ENCODE results near the gene TSC22D1.

Gene TSC22D1

DNA sequence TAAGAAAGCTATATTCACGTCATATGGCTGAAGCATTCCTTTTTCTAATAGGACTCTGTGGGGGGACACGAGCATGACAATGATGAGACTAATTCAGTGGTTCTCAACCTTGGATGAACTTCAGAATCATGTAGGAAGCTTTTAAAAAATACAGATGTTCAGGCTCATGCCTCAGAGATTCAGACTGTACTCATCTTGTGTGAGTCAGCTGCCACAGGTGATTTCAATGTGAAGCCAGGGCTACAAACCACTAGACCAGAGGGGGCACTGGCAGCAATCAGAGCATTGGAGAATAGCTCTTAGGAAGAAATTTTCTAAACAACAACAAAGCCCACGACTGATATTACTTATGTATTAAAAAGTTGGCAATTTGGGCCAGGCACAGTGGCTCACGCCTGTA lies 110.8 kb downstream of the TSC22D1 start:
- TF ChIP-seq SIN3A (IDR thresholded peaks at IDR 0.05; ENCODE audit: borderline replicate concordance, insufficient read depth, low read length) (no peak), REST (IDR thresholded peaks at IDR 0.05; ENCODE audit: insufficient read depth in 1 of 2, low read depth in 2 of 2, low read length in 2 of 2) (no peak), FOXP2 (optimal IDR thresholded peaks at IDR 0.05; ENCODE audit: borderline replicate concordance, extremely low read depth, extremely low read length, insufficient read depth) (no peak), TAF1 (IDR thresholded peaks at IDR 0.05; ENCODE audit: borderline replicate concordance, insufficient read depth, low read length) (no peak), POLR2AphosphoS5 (IDR thresholded peaks at IDR 0.05; ENCODE audit: low read depth, low read length) (no peak)

- TF ChIP-seq POLR2AphosphoS5 (IDR thresholded peaks at IDR 0.05; ENCODE audit: low read depth, low read length) (no peak), SIN3A (IDR thresholded peaks at IDR 0.05; ENCODE audit: borderline replicate concordance, insufficient read depth, low read length) (no peak), TAF1 (IDR thresholded peaks at IDR 0.05; ENCODE audit: borderline replicate concordance, insufficient read depth, low read length) (no peak), FOXP2 (optimal IDR thresholded peaks at IDR 0.05; ENCODE audit: borderline replicate concordance, extremely low read depth, extremely low read length, insufficient read depth) (no peak), REST (IDR thresholded peaks at IDR 0.05; ENCODE audit: insufficient read depth in 1 of 2, low read depth in 2 of 2, low read length in 2 of 2) (no peak)
These were observed 111.7 kb downstream of the TSC22D1 start for GRCh38 chr13:44464471-44464870.

DNA sequence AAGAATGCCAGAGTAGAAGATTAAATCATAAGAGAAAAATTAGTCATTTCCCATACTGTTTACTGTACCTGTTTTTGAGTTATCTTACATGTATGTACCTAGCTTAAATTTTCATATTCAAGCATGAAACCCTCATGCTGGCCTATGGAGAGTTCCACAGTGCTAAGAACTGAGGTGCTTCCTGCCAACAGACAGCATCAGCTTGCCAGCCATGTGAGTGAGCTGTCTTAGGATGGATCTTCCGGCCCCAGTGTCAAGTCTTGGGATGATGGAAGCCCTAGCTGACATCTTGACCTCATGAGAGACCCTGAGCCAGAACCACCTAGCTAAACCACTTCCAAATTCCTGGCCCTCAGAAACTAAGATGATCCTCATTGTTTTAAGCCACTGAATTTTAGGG lies 112.4 kb downstream of the TSC22D1 start:
- TF ChIP-seq FOXP2 (optimal IDR thresholded peaks at IDR 0.05; ENCODE audit: borderline replicate concordance, extremely low read depth, extremely low read length, insufficient read depth) (no peak), REST (IDR thresholded peaks at IDR 0.05; ENCODE audit: insufficient read depth in 1 of 2, low read depth in 2 of 2, low read length in 2 of 2) (no peak), POLR2AphosphoS5 (IDR thresholded peaks at IDR 0.05; ENCODE audit: low read depth, low read length) (no peak), TAF1 (IDR thresholded peaks at IDR 0.05; ENCODE audit: borderline replicate concordance, insufficient read depth, low read length) (no peak), SIN3A (IDR thresholded peaks at IDR 0.05; ENCODE audit: borderline replicate concordance, insufficient read depth, low read length) (no peak)

GRCh38 chr13:44459674-44460073 lies 116.5 kb downstream of the TSC22D1 start:
- no peak for TF ChIP-seq REST (IDR thresholded peaks at IDR 0.05; ENCODE audit: insufficient read depth in 1 of 2, low read depth in 2 of 2, low read length in 2 of 2)
- TF ChIP-seq SIN3A (IDR thresholded peaks at IDR 0.05; ENCODE audit: borderline replicate concordance, insufficient read depth, low read length), result no peak
- no peak for TF ChIP-seq FOXP2 (optimal IDR thresholded peaks at IDR 0.05; ENCODE audit: borderline replicate concordance, extremely low read depth, extremely low read length, insufficient read depth)
- no peak for TF ChIP-seq TAF1 (IDR thresholded peaks at IDR 0.05; ENCODE audit: borderline replicate concordance, insufficient read depth, low read length)
- no peak for TF ChIP-seq POLR2AphosphoS5 (IDR thresholded peaks at IDR 0.05; ENCODE audit: low read depth, low read length)

Measured in PFSK-1 (cell line).